Measurements from ENCODE around the gene GPC6. TPM values are rescaled to one million over a fixed set of nuclear protein-coding genes. Genes with fewer than 3 reads are reported as not detected.
"Not testable (repeated sequence)": the region's sequence is repeated elsewhere in the genome, so short reads cannot be mapped to it uniquely, and the experiment has no call there.

GPC6 gene
- 15.6 TPM for total RNA-seq

- peak; percentile 44 for ATAC-seq
- peak; percentile 61 for DNase-seq (ENCODE audit: low spot score)
Observed at GRCh38 chr13:93226623-93227279, at the start of gene GPC6. GPC6 (plus strand) TSS chr13:93226807.

DNA sequence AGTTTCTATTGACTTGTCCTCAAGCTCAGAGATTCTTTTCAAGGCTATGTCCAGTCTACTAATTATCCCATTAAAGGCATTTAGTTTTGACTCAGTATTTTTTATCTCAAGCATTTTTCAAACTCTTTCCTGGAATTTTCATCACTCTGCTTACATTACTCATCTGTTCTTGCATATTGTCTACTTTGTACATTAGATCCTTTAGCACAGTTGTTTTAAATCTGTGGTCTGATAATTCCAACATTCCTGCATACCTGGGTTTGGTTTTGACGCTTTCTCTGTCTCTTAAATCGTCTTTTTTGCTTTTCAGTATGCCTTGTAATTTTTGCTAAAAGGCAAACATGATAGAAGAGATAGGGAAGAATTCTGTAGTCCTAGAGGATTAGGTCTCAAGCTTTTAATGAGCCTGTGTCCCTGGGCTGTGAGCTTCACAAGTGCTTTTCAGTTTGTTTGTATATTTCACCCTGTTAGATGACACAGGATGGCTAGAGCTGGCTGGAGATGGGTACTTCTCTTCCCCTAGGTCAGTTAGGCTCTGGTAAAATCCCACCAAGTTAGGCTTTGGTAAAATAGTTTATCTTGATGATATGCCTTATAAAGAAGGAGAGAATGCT is 46.1 kb upstream of the GPC6 start:
- no peak for ATAC-seq
- no peak for DNase-seq (ENCODE audit: low spot score)

DNA sequence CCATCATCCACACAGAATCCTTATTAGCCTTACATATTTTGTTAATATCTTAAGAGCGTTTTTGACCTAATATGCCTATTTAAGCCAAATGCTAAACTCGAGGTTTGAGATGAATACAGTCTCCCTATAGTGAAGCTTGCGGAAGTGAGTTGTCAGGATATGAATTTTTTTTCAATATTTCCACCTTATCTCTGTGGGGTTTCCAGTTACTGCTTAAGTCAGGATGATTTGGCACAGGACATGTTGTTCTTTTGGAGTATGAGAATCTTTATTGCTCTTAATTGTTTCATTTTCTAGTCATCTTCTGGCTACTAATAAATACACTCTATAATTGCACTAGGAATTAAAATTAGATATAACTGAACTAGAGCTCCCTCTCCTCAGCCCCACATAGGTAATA is 44.2 kb upstream of the GPC6 start:
- DNase-seq (ENCODE audit: low spot score): no peak
- ATAC-seq: no peak

GRCh38 chr13:93183302-93183701 is 43.3 kb upstream of the GPC6 start:
- ATAC-seq (no peak), DNase-seq (ENCODE audit: low spot score) (no peak)

DNA sequence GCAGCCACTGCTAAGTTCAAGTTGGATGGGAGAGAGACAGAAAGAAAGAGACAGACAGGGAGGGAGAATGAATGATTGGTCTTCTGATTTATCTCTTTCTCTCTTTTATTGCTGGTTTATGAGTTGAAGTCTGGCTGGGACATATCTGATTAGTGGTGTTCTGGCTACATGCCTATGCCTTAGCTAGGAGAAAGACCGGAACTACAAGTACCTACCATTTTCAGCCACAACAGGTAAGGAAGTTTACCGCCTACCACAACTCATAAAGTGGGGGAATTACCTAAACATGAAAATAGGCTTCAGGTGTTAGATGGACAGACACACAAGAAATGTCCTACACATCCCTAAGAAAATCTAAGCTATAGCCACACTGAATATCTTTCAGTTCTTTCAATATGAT is 36.6 kb upstream of the GPC6 start:
- ATAC-seq: no peak
- DNase-seq (ENCODE audit: low spot score): no peak

GRCh38 chr13:93193682-93194081 is 32.9 kb upstream of the GPC6 start:
- no peak for ATAC-seq
- DNase-seq (ENCODE audit: low spot score): no peak

DNA sequence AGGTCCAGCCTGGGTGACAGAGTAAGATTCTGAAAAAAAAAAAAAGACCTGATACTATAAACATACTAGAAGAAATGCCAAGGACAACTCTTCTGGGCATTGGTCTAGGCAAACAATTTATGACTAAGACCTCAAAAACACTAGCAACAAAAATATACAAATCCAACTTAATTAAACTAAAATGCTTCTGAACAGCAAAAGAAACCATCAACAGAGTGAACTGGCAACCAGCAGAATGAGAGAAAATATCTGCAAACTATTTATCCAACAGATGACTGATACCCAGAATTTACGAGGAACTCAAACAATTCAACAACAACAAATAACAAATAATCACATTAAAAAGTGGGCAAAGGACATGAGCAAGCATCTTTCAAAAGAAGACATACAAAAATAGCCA is 26.8 kb upstream of the GPC6 start:
- ATAC-seq (no peak), DNase-seq (ENCODE audit: low spot score) (no peak)

DNA sequence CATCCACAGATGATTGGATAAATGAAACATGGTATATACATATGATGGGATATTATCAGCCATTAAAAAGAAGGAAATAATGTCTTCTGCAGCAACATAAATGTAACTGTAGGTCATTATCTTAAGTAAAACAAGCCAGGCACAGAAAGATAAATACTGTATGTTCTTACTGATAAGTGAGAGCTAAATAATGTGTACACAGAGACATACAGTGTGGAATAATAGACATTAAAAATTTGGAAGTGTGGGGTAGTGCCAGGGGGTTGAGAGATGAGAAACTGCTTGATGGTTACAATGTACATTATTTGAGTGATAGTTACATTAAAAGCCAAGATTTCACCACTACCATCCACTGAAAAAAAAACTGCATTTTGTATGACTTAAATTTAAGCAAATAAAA is 26.0 kb upstream of the GPC6 start:
- no peak for DNase-seq (ENCODE audit: low spot score)
- no peak for ATAC-seq

- ATAC-seq (peak; percentile 92), DNase-seq (ENCODE audit: low spot score) (no peak)
Observed at GRCh38 chr13:93201992-93202558, 24.5 kb upstream of the GPC6 start.

GRCh38 chr13:93206778-93207392 is 19.7 kb upstream of the GPC6 start:
- DNase-seq (ENCODE audit: low spot score); ATAC-seq: not testable (repeated sequence)

GRCh38 chr13:93216122-93216521 is 10.5 kb upstream of the GPC6 start:
- no peak for ATAC-seq
- DNase-seq (ENCODE audit: low spot score): no peak

DNA sequence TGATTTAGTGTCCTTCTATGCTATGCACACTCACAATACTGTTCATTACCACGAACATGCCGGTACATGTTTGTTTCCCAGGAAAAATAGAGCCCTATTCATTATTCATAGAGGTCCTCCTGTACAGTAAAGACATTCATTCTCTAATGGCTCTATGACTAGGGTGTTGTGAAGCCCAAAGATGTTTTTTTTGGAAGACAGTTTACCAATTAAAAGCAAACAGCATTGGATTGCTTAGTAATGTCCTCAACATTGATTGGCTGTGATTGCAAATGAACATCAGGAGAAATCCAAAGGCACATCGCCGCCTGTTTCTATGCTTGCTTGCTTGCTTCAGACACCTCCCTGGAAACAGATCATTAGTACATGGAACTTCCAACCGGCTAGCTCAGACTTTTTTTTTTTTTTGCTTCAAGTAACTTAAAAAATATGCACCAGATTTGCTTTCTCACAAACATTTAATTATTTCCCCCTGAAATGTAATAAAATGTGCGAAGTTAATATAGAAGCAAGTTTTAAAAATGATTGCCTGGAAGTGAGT is 8.8 kb upstream of the GPC6 start:
- DNase-seq (ENCODE audit: low spot score) (no peak), ATAC-seq (no peak)

GRCh38 chr13:93218583-93218982 is 8.0 kb upstream of the GPC6 start:
- ATAC-seq (no peak), DNase-seq (ENCODE audit: low spot score) (no peak)

DNA sequence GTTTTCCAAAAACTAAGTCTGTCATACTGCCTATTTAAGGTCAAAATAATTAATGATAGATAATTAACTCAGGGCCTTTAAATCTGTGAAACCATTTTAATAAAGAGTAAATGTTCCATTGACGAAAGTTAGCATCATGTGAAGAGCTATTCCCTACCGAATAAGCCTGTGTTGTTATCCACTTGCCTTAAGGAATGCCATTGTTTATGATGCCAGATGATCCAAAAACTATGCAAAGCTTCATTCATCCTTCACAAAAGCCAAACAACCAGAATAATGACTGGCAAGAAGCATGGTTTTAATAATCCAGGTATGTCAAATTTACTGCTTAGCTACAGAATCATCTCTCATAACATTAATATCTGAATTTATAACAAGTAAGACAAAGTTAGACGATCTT is 6.5 kb upstream of the GPC6 start:
- DNase-seq (ENCODE audit: low spot score) (no peak), ATAC-seq (no peak)

- ATAC-seq: no peak
Observed at GRCh38 chr13:93222976-93223375, 3.6 kb upstream of the GPC6 start.

GRCh38 chr13:93224535-93224934 is 2.1 kb upstream of the GPC6 start:
- DNase-seq (ENCODE audit: low spot score) (peak; percentile 69), ATAC-seq (peak; percentile 45)

More at GRCh38 chr13:93222976-93223375, 3.6 kb upstream of the GPC6 start:
- DNase-seq (ENCODE audit: low spot score): no peak

DNA sequence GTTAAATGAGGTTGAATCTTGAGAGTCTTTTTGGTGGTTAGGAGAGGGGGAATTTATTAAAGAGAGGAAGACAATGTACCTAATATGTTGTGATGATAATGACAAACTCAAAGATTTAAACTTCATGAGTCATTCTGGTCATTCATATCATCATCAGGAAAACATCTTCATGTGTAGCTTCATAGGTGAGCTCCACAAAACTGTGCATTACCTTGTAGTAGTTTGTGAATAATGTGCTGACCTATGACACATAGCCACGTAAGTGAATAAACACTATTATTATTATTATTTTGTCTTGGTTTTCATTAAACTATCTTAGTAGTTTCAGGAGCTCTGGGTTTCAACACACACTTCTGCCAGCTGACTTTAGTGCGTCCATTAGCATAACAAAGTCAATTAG is 997 bp upstream of the GPC6 start:
- no peak for ATAC-seq

DNA sequence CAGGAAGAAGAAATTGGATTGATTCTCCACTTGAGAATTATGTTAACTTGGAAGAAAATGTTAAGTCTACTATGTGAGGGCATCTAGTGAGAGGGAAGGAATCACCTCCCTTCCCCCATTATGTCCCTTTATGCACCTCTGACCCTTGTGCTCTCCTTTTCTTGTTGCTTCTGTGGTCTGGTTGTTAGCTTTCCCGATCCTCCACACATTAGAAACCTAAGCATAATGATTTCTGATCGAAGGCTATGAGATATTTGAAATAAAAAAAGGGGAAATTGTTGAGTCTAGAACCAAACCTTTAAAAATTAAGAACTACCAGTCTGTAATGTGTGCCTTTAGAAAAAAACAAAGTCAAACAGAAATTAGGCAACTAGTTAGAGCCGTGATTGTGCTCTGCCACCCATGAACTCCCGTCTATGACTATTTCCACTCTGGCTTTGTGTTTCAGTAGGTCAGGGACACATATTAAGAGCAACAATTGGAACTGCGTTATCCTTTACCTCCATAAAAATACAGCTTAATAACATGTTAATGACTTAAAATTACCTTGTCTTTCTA is 463 bp upstream of the GPC6 start:
- DNase-seq (ENCODE audit: low spot score) (peak; percentile 55), ATAC-seq (peak; percentile 32)

More for the DNA sequence above, 997 bp upstream of the GPC6 start:
- no peak for DNase-seq (ENCODE audit: low spot score)

- ATAC-seq: peak; percentile 53
- peak; percentile 66 for DNase-seq (ENCODE audit: low spot score)
Observed at GRCh38 chr13:93227280-93227877, 772 bp downstream of the GPC6 start.

- ATAC-seq (peak; percentile 66), DNase-seq (ENCODE audit: low spot score) (peak; percentile 72)
Observed at GRCh38 chr13:93227878-93228642, 1.5 kb downstream of the GPC6 start.
